Activated T-helper 17 cell treated with anti-CD3 and anti-CD28 coated beads, Interleukin-2, amount 50 U/mL, for 72 hours (primary cell): Measurements from ENCODE around the gene LLPH. TPM values are rescaled to one million over a fixed set of nuclear protein-coding genes. Genes with fewer than 3 reads are reported as not detected.

Experiments used
- ATAC-seq: fragments of 150-1000 bp; cut with Tn5 transposase; replicated peaks from 2 replicates; pipeline ENCODE4 v1.10.0; 2021; ENCODE audit warnings: mild to moderate bottlenecking, moderate library complexity
- H3K27ac Mint-ChIP-seq: one replicate; pipeline ENCODE4 v1.8.0; 2022; ENCODE audit warnings: mixed read lengths
- H3K27me3 Mint-ChIP-seq: one replicate; pipeline ENCODE4 v1.8.0; 2022; ENCODE audit warnings: mixed read lengths
- H3K36me3 Mint-ChIP-seq: one replicate; pipeline ENCODE4 v1.8.0; 2022; ENCODE audit warnings: low read depth, mild to moderate bottlenecking, mixed read lengths
- H3K4me1 Mint-ChIP-seq: one replicate; pipeline ENCODE4 v1.8.0; 2022; ENCODE audit warnings: mixed read lengths
- H3K4me3 Mint-ChIP-seq: one replicate; pipeline ENCODE4 v1.8.0; 2022; ENCODE audit warnings: mild to moderate bottlenecking, mixed read lengths
- H3K9me3 Mint-ChIP-seq: one replicate; pipeline ENCODE4 v1.8.0; 2022; ENCODE audit warnings: mixed read lengths
- total RNA-seq, 2 donors: library from RNA; stranded (reverse); gene quantifications; one replicate each; pipeline ENCODE4 v1.2.3, GENCODE V29; 2022

The LLPH gene
- total RNA-seq, 2 donors from 2014 or later: 20.6 to 37.0 TPM

GRCh38 chr12:66156654-66157053 is 26.1 kb upstream of the LLPH start:
- no peaks in the 10 kb centered on the region for H3K9me3 Mint-ChIP-seq
- H3K27ac Mint-ChIP-seq: peak overlapping the region; percentile 56
- H3K27me3 Mint-ChIP-seq: no peaks in the 10 kb centered on the region
- peaks cover 22% of the 10 kb centered on the region for H3K4me1 Mint-ChIP-seq
- ATAC-seq: no peak
- peaks cover 42% of the 10 kb centered on the region for H3K36me3 Mint-ChIP-seq
- H3K4me3 Mint-ChIP-seq: no peak overlapping the region

- peaks cover 43% of the 10 kb centered on the region for H3K36me3 Mint-ChIP-seq
- H3K9me3 Mint-ChIP-seq: no peaks in the 10 kb centered on the region
- H3K27me3 Mint-ChIP-seq: no peaks in the 10 kb centered on the region
- H3K27ac Mint-ChIP-seq: peak overlapping the region; percentile 14
- no peak for ATAC-seq
- H3K4me1 Mint-ChIP-seq: peaks cover 22% of the 10 kb centered on the region
- no peak overlapping the region for H3K4me3 Mint-ChIP-seq
Observed at GRCh38 chr12:66154776-66155175, 24.2 kb upstream of the LLPH start.

GRCh38 chr12:66152732-66153131 is 22.2 kb upstream of the LLPH start:
- Mint-ChIP-seq H3K4me3 (no peak overlapping the region), H3K9me3 (no peaks in the 10 kb centered on the region), H3K4me1 (peaks cover 14% of the 10 kb centered on the region), H3K27ac (no peak overlapping the region), H3K27me3 (no peaks in the 10 kb centered on the region), H3K36me3 (peaks cover 50% of the 10 kb centered on the region)
- ATAC-seq: no peak

GRCh38 chr12:66149702-66150398 is 19.3 kb upstream of the LLPH start:
- H3K27ac Mint-ChIP-seq: no peak overlapping the region
- no peak for ATAC-seq

GRCh38 chr12:66144791-66145754 is 14.5 kb upstream of the LLPH start:
- peaks cover 4% of the 10 kb centered on the region for H3K9me3 Mint-ChIP-seq
- no peaks in the 10 kb centered on the region for H3K4me1 Mint-ChIP-seq
- no peak for ATAC-seq
- peak overlapping the region; percentile 42 for H3K27ac Mint-ChIP-seq
- H3K36me3 Mint-ChIP-seq: peaks cover 99% of the 10 kb centered on the region
- no peak overlapping the region for H3K4me3 Mint-ChIP-seq
- no peaks in the 10 kb centered on the region for H3K27me3 Mint-ChIP-seq

More at GRCh38 chr12:66149702-66150398, 19.3 kb upstream of the LLPH start:
- H3K36me3 Mint-ChIP-seq: peaks cover 78% of the 10 kb centered on the region
- no peaks in the 10 kb centered on the region for H3K9me3 Mint-ChIP-seq
- no peak overlapping the region for H3K4me3 Mint-ChIP-seq
- peaks cover under 1% of the 10 kb centered on the region for H3K4me1 Mint-ChIP-seq
- no peaks in the 10 kb centered on the region for H3K27me3 Mint-ChIP-seq

- H3K4me1 Mint-ChIP-seq: no peaks in the 10 kb centered on the region
- no peak overlapping the region for H3K27ac Mint-ChIP-seq
- ATAC-seq: no peak
- no peak overlapping the region for H3K4me3 Mint-ChIP-seq
- peaks cover 5% of the 10 kb centered on the region for H3K9me3 Mint-ChIP-seq
- H3K36me3 Mint-ChIP-seq: peaks cover 97% of the 10 kb centered on the region
- no peaks in the 10 kb centered on the region for H3K27me3 Mint-ChIP-seq
Observed at GRCh38 chr12:66143868-66144267, 13.3 kb upstream of the LLPH start.

- Mint-ChIP-seq H3K27ac (no peak overlapping the region), H3K4me3 (no peak overlapping the region), H3K9me3 (peaks cover 5% of the 10 kb centered on the region), H3K27me3 (no peaks in the 10 kb centered on the region), H3K4me1 (no peaks in the 10 kb centered on the region), H3K36me3 (peaks cover 95% of the 10 kb centered on the region)
- ATAC-seq: no peak
Observed at GRCh38 chr12:66142826-66143225, 12.3 kb upstream of the LLPH start.

- Mint-ChIP-seq H3K36me3 (peaks cover 96% of the 10 kb centered on the region), H3K4me1 (no peaks in the 10 kb centered on the region), H3K27ac (no peak overlapping the region), H3K9me3 (peaks cover 5% of the 10 kb centered on the region), H3K4me3 (no peak overlapping the region), H3K27me3 (no peaks in the 10 kb centered on the region)
- no peak for ATAC-seq
Observed at GRCh38 chr12:66141299-66141698, 10.7 kb upstream of the LLPH start.

GRCh38 chr12:66140731-66141130 is 10.2 kb upstream of the LLPH start:
- H3K9me3 Mint-ChIP-seq: peaks cover 5% of the 10 kb centered on the region
- no peak for ATAC-seq
- H3K36me3 Mint-ChIP-seq: peaks cover 94% of the 10 kb centered on the region
- H3K4me1 Mint-ChIP-seq: no peaks in the 10 kb centered on the region
- no peak overlapping the region for H3K27ac Mint-ChIP-seq
- H3K4me3 Mint-ChIP-seq: no peak overlapping the region
- no peaks in the 10 kb centered on the region for H3K27me3 Mint-ChIP-seq

- Mint-ChIP-seq H3K4me1 (no peaks in the 10 kb centered on the region), H3K27ac (no peak overlapping the region), H3K36me3 (peaks cover 80% of the 10 kb centered on the region), H3K9me3 (peaks cover 5% of the 10 kb centered on the region), H3K4me3 (no peak overlapping the region), H3K27me3 (no peaks in the 10 kb centered on the region)
- no peak for ATAC-seq
Observed at GRCh38 chr12:66139328-66139727, 8.8 kb upstream of the LLPH start.

- H3K36me3 Mint-ChIP-seq: peaks cover 72% of the 10 kb centered on the region
- no peaks in the 10 kb centered on the region for H3K27me3 Mint-ChIP-seq
- no peak overlapping the region for H3K27ac Mint-ChIP-seq
- H3K9me3 Mint-ChIP-seq: peaks cover 5% of the 10 kb centered on the region
- H3K4me1 Mint-ChIP-seq: no peaks in the 10 kb centered on the region
- ATAC-seq: no peak
- no peak overlapping the region for H3K4me3 Mint-ChIP-seq
Observed at GRCh38 chr12:66137937-66138336, 7.4 kb upstream of the LLPH start.

GRCh38 chr12:66132408-66132807 is 1.9 kb upstream of the LLPH start:
- Mint-ChIP-seq H3K27ac (no peak overlapping the region), H3K4me3 (peak overlapping the region; percentile 95), H3K9me3 (no peaks in the 10 kb centered on the region), H3K36me3 (peaks cover 60% of the 10 kb centered on the region), H3K27me3 (no peaks in the 10 kb centered on the region), H3K4me1 (peaks cover 16% of the 10 kb centered on the region)
- no peak for ATAC-seq

GRCh38 chr12:66131067-66131688 is 628 bp upstream of the LLPH start:
- H3K36me3 Mint-ChIP-seq: peaks cover 60% of the 10 kb centered on the region
- H3K9me3 Mint-ChIP-seq: no peaks in the 10 kb centered on the region
- H3K27me3 Mint-ChIP-seq: no peaks in the 10 kb centered on the region
- H3K4me3 Mint-ChIP-seq: peak overlapping the region; percentile 95
- H3K27ac Mint-ChIP-seq: peak overlapping the region; percentile 98
- ATAC-seq: peak; percentile 83
- peaks cover 16% of the 10 kb centered on the region for H3K4me1 Mint-ChIP-seq

- Mint-ChIP-seq H3K4me1 (peaks cover 24% of the 10 kb centered on the region), H3K9me3 (no peaks in the 10 kb centered on the region), H3K27ac (peak overlapping the region; percentile 98), H3K4me3 (peak overlapping the region; percentile 95), H3K36me3 (peaks cover 70% of the 10 kb centered on the region), H3K27me3 (no peaks in the 10 kb centered on the region)
- no peak for ATAC-seq
Observed at GRCh38 chr12:66129934-66130266, 650 bp downstream of the LLPH start.
